Mucosa of gallbladder (tissue), 1 donor: Measurements from ENCODE around the gene LSAMP. TPM values are rescaled to one million over a fixed set of nuclear protein-coding genes. Genes with fewer than 3 reads are reported as not detected.

Experiments
- DNase-seq: peaks from one replicate; pipeline ENCODE4 v3.0.0-alpha.2; 2020; ENCODE audit warnings: low spot score
- total RNA-seq: library from RNA; stranded (reverse); gene quantifications from one replicate; pipeline ENCODE4 v1.2.1, GENCODE V29; 2021
- donor health status: DM: no; HTN: no; CAD: no.

The LSAMP gene
- total RNA-seq, 1 donor from 2014 or later, result 11.4 TPM

GRCh38 chr3:116165135-116165534 is 280.2 kb downstream of the LSAMP start:
- no peak for DNase-seq

- DNase-seq, result no peak
Observed at GRCh38 chr3:116164039-116164438, 281.2 kb downstream of the LSAMP start.

GRCh38 chr3:116161575-116162525 is 283.4 kb downstream of the LSAMP start:
- DNase-seq, result no peak

GRCh38 chr3:116160594-116160993 is 284.7 kb downstream of the LSAMP start:
- no peak for DNase-seq

GRCh38 chr3:116155841-116156240 is 289.4 kb downstream of the LSAMP start:
- no peak for DNase-seq

- no peak for DNase-seq
Observed at GRCh38 chr3:116154389-116154788, 290.9 kb downstream of the LSAMP start.

- DNase-seq, result no peak
Observed at GRCh38 chr3:116153174-116153573, 292.1 kb downstream of the LSAMP start.

GRCh38 chr3:116150655-116151167 is 294.6 kb downstream of the LSAMP start:
- DNase-seq, result no peak

- no peak for DNase-seq
Observed at GRCh38 chr3:116148881-116149851, 296.1 kb downstream of the LSAMP start.

- DNase-seq, result no peak
Observed at GRCh38 chr3:116145613-116146012, 299.7 kb downstream of the LSAMP start.

GRCh38 chr3:116141724-116142123 is 303.6 kb downstream of the LSAMP start:
- no peak for DNase-seq

- DNase-seq, result no peak
Observed at GRCh38 chr3:116140100-116140689, 305.1 kb downstream of the LSAMP start.

GRCh38 chr3:116139641-116140040 is 305.6 kb downstream of the LSAMP start:
- DNase-seq, result no peak

- DNase-seq, result peak; percentile 40
Observed at GRCh38 chr3:116135457-116136085, 309.7 kb downstream of the LSAMP start.

GRCh38 chr3:116129187-116129946 is 315.9 kb downstream of the LSAMP start:
- DNase-seq, result no peak

GRCh38 chr3:116127464-116127863 is 317.8 kb downstream of the LSAMP start:
- DNase-seq, result no peak

- no peak for DNase-seq
Observed at GRCh38 chr3:116124166-116124565, 321.1 kb downstream of the LSAMP start.

- no peak for DNase-seq
Observed at GRCh38 chr3:116118475-116119169, 326.7 kb downstream of the LSAMP start.

- DNase-seq, result no peak
Observed at GRCh38 chr3:116114586-116114985, 330.7 kb downstream of the LSAMP start.

- no peak for DNase-seq
Observed at GRCh38 chr3:116112696-116113095, 332.6 kb downstream of the LSAMP start.
